Globus pallidus (tissue), 1 donor: ENCODE results near the gene CRYBB2.
A peak's percentile ranks its signal among the peaks of the same experiment; 100 is the strongest.
"Not testable (repeated sequence)": the region's sequence is repeated elsewhere in the genome, so short reads cannot be mapped to it uniquely, and the experiment has no call there.

Experiments used
- DNase-seq: peaks from one replicate; pipeline ENCODE4 v3.0.0-alpha.2; 2015; ENCODE audit warnings: low spot score

Gene CRYBB2

GRCh38 chr22:25199731-25200520 lies 19.5 kb upstream of the CRYBB2 start, which contains the start of gene CRYBB3:
CRYBB3 (plus strand) TSS chr22:25199858; CDS start chr22:25201397, 1,539 bp downstream.
- DNase-seq, result no peak

DNA sequence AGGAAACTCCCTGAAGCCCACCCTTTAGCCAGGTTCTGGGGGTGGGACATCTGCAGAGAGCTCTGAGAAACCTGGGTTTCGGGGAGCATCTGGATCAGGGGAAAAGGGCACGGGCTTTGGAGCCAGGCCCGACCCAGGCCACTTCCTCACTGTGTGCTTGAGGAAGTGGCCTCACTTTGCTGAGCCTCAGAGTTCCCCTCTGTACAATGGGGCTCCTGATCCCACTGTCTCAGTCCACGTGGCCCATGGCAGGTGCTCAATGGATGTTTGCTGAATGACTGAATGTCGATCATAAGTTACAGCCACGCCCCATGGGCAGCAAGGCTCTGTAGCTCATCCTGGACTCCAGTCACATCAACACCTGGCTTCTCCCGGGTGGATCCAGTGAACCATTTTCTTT lies 18.5 kb upstream of the CRYBB2 start:
- no peak for DNase-seq

DNA sequence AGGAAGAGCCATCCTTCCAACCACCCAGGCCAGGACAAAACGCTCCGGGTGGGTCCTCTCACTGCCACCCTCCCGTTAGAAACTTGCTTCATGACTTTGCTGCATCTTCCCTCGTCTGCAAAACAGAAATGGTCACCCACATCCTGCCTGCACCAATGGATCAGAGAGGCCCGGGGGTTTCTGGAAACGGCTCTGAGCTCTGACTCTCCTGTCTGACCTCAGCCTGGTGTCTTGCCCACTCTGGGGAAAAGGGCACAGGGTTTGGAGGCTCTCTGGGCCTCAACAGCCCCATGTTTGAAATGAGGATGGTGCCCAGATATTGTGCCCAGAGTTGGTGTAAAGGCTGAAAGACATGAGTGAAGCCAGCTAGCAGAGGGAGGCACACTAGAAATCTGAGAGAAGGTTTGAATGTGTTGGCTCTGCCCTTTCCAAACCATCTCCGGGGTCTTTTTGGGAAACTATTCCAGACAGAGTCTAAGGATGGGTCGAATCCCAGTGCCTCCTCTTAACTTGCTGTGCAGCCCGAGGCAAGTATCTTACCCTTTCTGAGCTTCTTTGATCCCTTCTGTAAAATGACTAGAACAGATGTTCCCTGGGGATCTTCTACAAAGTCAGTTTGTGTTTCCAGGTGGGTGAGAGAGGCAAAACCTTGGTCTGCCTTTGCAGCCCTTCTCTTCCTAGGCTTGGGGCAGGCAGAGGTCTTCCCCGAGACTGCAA lies 17.7 kb upstream of the CRYBB2 start:
- no peak for DNase-seq

GRCh38 chr22:25202290-25202921 lies 17.0 kb upstream of the CRYBB2 start:
- DNase-seq, result peak; percentile 35

DNA sequence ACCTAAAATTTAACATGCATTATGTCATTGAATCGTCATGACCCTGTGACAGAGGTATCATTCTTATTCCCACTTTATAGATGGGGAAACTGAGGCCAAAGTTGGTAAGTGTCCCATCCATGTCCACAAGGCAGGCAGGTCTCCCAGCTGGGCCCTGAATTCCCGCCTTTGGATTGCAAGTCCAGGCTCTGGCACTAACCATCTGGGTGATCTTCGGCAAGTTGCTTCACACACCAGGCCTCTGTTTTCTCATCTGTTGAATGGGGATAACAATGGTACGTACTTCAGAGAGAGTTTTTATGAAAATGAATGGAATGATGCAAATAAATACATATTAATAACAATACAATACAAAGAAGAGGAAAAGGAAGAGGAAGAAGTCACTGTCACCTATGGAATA lies 16.4 kb upstream of the CRYBB2 start:
- DNase-seq, result no peak

DNA sequence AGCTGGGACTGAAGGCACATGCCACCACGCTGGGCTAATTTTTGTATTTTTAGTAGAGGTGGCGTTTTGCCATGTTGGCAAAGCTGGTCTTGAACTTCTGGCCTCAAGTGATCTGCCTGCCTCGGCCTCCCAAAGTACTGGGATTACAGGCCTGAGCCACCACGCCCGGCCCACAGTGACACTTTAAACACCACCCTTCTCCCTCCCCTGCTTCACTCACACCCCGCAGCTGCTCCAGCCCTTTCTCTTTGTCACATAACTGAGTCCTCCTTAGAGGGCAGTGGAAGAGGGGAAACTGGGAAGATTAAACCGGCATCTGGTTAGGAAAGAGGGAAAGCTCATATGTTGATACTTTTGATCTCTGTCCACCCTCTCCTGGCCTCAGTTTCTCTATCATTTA lies 14.9 kb upstream of the CRYBB2 start:
- DNase-seq, result not testable (repeated sequence)

DNA sequence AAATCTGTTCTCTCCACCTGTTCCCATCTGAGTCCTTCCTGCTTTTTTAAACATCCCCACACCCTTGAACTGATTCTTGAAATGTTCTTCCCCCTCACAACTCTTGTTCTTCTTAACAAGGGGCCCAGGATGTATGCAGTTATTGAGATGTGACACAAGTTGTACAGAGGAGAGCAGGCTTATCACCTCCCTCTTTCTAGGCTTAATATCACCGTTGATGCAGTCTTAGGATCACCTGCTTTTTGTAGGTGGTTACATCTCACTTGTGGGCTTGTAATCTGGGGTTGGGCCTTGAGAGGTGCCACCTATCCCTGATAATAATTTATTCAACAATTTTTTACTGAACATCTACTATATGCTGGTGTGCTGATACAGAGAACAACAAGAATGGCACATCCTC lies 13.6 kb upstream of the CRYBB2 start:
- no peak for DNase-seq

DNA sequence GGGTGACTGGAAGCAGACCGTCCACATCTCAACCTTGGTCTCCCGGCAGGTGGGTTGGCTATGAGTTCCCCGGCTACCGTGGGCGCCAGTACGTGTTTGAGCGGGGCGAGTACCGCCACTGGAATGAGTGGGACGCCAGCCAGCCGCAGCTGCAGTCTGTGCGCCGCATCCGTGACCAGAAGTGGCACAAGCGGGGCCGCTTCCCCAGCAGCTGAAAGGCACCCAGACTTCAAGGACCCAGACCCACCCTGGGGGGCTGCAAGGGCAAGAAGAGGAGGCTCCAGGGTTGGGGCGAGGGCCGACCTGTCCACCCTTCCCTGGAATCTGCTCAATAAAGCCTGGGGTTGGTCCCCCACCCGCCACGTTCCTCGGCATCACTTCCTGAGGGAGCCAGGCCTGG lies 12.4 kb upstream of the CRYBB2 start:
- no peak for DNase-seq

GRCh38 chr22:25207553-25208157 lies 11.8 kb upstream of the CRYBB2 start:
- DNase-seq, result no peak

DNA sequence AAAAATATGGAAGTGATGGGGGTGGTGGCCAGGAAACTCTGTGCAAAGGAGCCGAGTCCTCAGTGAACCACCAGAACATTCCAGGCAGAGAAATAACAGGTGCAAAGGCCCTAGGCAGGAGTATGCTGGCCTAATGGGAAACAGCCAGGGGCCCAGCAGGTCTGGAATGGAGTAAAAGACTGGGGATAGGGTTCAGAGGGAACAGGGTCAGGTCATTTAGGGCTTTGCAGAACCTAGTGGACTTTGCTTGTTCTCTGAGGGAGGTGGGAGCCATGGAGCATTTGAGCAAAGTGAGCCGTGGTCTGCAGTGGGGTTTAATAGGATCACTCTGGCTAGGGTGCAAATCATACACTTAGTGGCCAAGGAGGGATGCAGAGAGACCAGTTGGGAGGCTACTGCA lies 11.1 kb upstream of the CRYBB2 start:
- DNase-seq, result no peak

DNA sequence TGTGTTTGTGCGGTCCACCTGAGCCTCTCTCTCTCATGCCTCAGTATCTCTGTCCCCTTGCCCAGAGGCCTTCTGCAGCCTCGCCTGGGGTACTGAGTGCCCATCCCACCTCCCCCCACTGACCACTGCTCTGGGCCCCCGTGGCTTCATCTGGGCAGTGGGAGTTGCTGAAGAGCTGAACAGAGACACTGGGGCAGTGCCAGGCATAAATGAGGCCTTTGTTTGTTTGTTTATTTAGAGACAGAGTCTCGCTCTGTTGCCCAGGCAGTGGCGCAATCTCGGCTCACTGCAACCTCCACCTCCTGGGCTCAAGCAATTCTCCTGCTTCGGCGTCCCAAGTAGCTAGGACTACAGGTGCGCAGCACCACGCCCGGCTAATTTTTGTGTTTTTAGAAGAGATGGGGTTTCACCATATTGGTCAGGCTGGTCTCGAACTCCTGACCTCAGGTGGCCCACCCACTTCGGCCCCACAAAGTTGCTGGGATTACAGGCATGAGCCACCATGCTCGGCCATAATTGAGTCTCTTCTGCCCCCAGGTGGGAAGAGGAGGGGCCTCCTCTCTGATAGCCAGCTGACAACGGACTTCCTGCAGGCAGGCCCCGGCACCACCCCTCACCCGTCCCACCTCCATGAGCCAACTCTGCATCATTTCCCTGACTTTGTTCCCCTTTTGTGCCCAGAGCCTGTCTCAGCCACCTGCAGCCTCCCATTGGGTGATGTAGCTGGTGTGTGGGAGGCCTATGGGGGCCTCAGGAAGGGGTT lies 10.5 kb upstream of the CRYBB2 start:
- no peak for DNase-seq

GRCh38 chr22:25210793-25211192 lies 8.6 kb upstream of the CRYBB2 start:
- no peak for DNase-seq

DNA sequence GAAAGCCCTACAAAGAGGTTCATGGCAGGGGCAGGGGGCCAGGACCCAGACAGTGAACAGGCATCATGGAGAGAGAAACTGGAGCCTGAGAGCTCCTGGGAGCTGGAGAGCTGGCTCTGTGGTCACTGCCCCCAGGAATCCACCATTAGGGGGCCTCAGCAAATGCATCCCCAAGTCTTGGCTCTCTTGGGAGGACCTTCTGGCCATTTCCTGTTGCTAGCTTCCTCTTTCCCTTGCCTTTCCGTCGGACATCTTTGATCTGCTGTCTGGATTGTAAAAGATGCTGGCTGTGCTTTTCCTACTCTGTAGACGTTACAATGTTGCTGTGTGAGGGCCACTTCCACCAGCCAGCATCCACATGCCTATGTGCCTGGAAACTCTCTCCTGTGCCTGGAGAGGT lies 7.1 kb upstream of the CRYBB2 start:
- DNase-seq, result no peak

- DNase-seq, result no peak
Measured at GRCh38 chr22:25213221-25213620, 6.2 kb upstream of the CRYBB2 start.

GRCh38 chr22:25216230-25216629 lies 3.2 kb upstream of the CRYBB2 start:
- no peak for DNase-seq

- DNase-seq, result no peak
Measured at GRCh38 chr22:25219948-25220442, 556 bp downstream of the CRYBB2 start.

DNA sequence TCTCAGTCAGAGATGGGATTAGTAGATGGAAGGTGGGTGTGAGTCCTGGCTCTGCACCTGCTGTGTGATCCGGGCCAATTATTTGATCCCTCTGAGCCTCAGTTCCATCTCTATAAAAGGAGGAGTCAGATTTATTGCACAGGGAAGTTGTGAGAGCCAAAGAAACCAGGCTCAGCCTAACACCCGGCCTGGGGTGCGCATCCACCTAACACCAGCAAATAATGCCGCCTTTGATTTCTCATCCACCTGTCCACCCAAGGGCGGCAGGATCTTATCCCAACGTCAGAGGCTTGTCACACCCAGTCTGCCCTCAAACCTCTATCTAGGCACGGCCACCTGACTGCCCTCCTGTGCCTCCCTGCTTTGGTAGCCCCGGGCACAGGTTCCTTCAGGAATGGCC lies 2.4 kb downstream of the CRYBB2 start:
- DNase-seq, result no peak

DNA sequence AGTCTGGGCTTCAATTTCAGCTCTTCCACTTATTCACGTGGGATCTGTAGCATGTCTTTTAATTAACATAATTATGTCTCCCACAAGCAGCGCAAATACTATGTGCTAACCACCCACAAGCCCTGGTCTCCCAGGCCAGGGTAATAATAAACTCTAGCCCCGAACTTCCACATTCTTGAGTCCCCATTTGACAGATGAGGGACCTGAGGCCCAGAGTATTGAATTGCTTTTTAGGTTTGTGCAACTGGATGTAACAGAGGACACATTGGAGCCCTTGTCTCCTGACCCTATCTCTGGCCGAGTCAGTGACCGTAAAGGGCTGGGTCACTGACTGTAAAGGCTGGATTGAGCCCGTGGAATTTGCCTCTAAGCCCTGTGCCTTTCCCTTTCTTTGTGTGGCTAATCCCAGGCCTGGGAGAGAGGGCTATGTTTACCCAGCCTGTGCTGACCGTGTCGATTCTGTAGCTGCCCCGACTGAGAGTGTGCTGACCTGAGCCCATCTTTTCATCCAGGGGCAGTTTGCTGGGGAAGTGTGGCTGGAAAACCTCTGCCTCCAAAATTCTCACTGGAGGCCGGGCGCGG lies 3.9 kb downstream of the CRYBB2 start:
- no peak for DNase-seq

DNA sequence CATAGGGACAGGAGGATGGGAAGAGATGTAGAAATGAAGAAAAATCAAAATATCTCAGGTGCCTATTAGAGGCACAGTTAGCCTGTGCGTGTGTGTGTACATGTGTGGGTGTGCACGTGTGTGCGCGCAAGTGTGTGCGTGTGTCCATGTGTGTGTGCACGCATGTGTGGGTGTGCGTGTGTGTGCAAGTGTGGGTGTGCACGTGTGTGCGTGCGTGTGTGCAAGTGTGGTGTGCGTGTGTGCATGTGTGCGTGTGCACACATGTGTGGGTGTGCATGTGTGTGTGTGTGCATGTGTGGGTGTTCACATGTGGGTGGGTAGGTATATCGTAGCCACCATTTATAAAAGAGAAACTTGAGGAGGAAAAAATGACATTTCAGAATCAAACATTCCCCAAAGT lies 9.4 kb downstream of the CRYBB2 start:
- DNase-seq, result no peak

- not testable (repeated sequence) for DNase-seq
Measured at GRCh38 chr22:25230760-25231159, 11.3 kb downstream of the CRYBB2 start.

GRCh38 chr22:25232301-25232700 lies 12.9 kb downstream of the CRYBB2 start:
- no peak for DNase-seq
